HCT116 (cell line): ENCODE measurements around the gene VANGL1. TPM values are rescaled to one million over a fixed set of nuclear protein-coding genes. Genes with fewer than 3 reads are reported as not detected.
"Not testable (repeated sequence)": the region's sequence is repeated elsewhere in the genome, so short reads cannot be mapped to it uniquely, and the experiment has no call there.

Source experiments
- ATAC-seq: fragments of 200-7000 bp; cut with Tn5 transposase; 2 replicates; pipeline ENCODE4 v1.9.1; 2020; ENCODE audit warnings: mild to moderate bottlenecking, moderate library complexity
- BruUV-seq: library from RNA; stranded (reverse); fragments of 400-500 nt; replicated peaks from 2 replicates; lab custom pipeline; 2021; lab: Mats Ljungman, UMichigan
- CTCF ChIA-PET: fragments of 300-600 bp; sonication (Branson Sonifier 250); formaldehyde crosslinking; loops from one replicate; lab custom pipeline; 2021; ENCODE audit warnings: antibody characterized with exemption; lab: Charles Lee
- POLR2A ChIA-PET: fragments of 300-600, 350-600 bp; sonication (Branson Sonifier 250); formaldehyde crosslinking; loops from one replicate; lab custom pipeline; 2021; ENCODE audit warnings: antibody characterized with exemption; lab: Charles Lee
- RAD21 ChIA-PET, 2 experiments: fragments of 300-600 bp; sonication (Branson Sonifier 250); formaldehyde crosslinking; loops; one replicate each; lab custom pipeline; 2023; ENCODE audit warnings: low total read pairs in 2 of 2; ENCODE audit not compliant: uncharacterized antibody in 2 of 2, unreplicated experiment in 2 of 2, low non-redundant PET in 1 of 2; lab: Charles Lee
- DNase-seq: peaks from one replicate; pipeline ENCODE4 v3.0.0-alpha.2; 2010; ENCODE audit warnings: low read depth, low spot score
- H2AFZ ChIP-seq: fragments of 200-600 bp; shearing (Covaris generic), sonication (generic); 2 replicates; pipeline ENCODE4 v1.6.1; 2017; ENCODE audit warnings: low read depth, mixed run types, mixed read lengths, antibody characterized with exemption, low read length; ENCODE audit not compliant: poor library complexity, severe bottlenecking
- H3K27ac ChIP-seq: 2 replicates; pipeline ENCODE4 v1.5.1; 2012; ENCODE audit warnings: low read depth, low read length
- H3K27me3 ChIP-seq: fragments of 200-600 bp; sonication (generic); 2 replicates; pipeline ENCODE4 v1.6.1; 2016; ENCODE audit warnings: mixed run types, low read length, mixed read lengths; ENCODE audit not compliant: insufficient read depth
- H3K36me3 ChIP-seq, 2 experiments: fragments of 200-500 bp in 1 of 2; fragments of 200-600 bp in 1 of 2; sonication (Bioruptor generic) in 1 of 2; sonication (generic) in 1 of 2; 2 replicates each; pipeline versions ENCODE4 v1.5.1 to v1.6.1; 2014 to 2016; ENCODE audit warnings: low read length in 2 of 2, inconsistent platforms in 1 of 2, mixed read lengths in 1 of 2, mixed run types in 1 of 2; ENCODE audit not compliant: insufficient read depth in 2 of 2, control insufficient read depth in 1 of 2
- H3K4me1 ChIP-seq, 2 experiments: fragments of 200-600 bp in 1 of 2; sonication (generic) in 1 of 2; 2 replicates each; pipeline versions ENCODE4 v1.5.1 to v1.6.1; 2012 to 2017; ENCODE audit warnings: low read length in 2 of 2, inconsistent platforms in 1 of 2, mild to moderate bottlenecking in 1 of 2, mixed read lengths in 1 of 2, mixed run types in 1 of 2, moderate library complexity in 1 of 2; ENCODE audit not compliant: insufficient read depth in 2 of 2, control insufficient read depth in 1 of 2
- H3K4me2 ChIP-seq: fragments of 200-600 bp; sonication (generic); 2 replicates; pipeline ENCODE4 v1.6.1; 2017; ENCODE audit warnings: mixed run types, low read length, mixed read lengths
- H3K4me3 ChIP-seq, 2 experiments: fragments of 200-600 bp in 1 of 2; sonication (generic) in 1 of 2; replicated peaks in 1 of 2; 2 replicates each; pipeline ENCODE4 v1.5.1; 2011 to 2016; ENCODE audit warnings: low read length in 2 of 2, control low read depth in 1 of 2, low read depth in 1 of 2, mild to moderate bottlenecking in 1 of 2, mixed read lengths in 1 of 2, mixed run types in 1 of 2
- H3K79me2 ChIP-seq: fragments of 200-600 bp; sonication (generic); 2 replicates; pipeline ENCODE4 v1.6.1; 2017; ENCODE audit warnings: mild to moderate bottlenecking, mixed run types, low read length, moderate library complexity, mixed read lengths; ENCODE audit not compliant: insufficient read depth
- H3K9ac ChIP-seq: fragments of 200-600 bp; sonication (generic); 2 replicates; pipeline ENCODE4 v1.6.1; 2016; ENCODE audit warnings: low read length, mixed read lengths
- H3K9me2 ChIP-seq: fragments of 200-600 bp; sonication (generic), shearing (Covaris generic); 2 replicates; pipeline ENCODE4 v1.6.1; 2017; ENCODE audit warnings: mixed run types, mild to moderate bottlenecking, moderate library complexity; ENCODE audit not compliant: insufficient read depth
- H3K9me3 ChIP-seq, 2 experiments: fragments of 200-500 bp in 1 of 2; fragments of 200-600 bp in 1 of 2; sonication (Bioruptor generic) in 1 of 2; sonication (generic) in 1 of 2; 2 replicates each; pipeline ENCODE4 v1.6.1; 2014 to 2017; ENCODE audit warnings: low read length in 2 of 2, mixed read lengths in 2 of 2, inconsistent platforms in 1 of 2, low read depth in 1 of 2, mild to moderate bottlenecking in 1 of 2, mixed run types in 1 of 2, moderate library complexity in 1 of 2; ENCODE audit not compliant: control insufficient read depth in 1 of 2, insufficient read depth in 1 of 2
- H4K20me1 ChIP-seq: fragments of 200-600 bp; sonication (generic), shearing (Covaris generic); 2 replicates; pipeline ENCODE4 v1.6.1; 2017; ENCODE audit warnings: mixed run types, mild to moderate bottlenecking, moderate library complexity; ENCODE audit not compliant: insufficient read depth
- CTCF ChIP-seq, 3 experiments: fragments of 200-600 bp in 1 of 3; sonication (generic) in 1 of 3; IDR thresholded peaks in 2 of 3; conservative IDR thresholded peaks in 1 of 3; 2 replicates each; pipeline ENCODE4 v1.5.1; 2012 to 2017; ENCODE audit warnings: low read depth in 2 of 3, low read length in 2 of 3, antibody characterized with exemption in 1 of 3, borderline replicate concordance in 1 of 3, control low read depth in 1 of 3, mild to moderate bottlenecking in 1 of 3, mixed read lengths in 1 of 3, mixed run types in 1 of 3, moderate library complexity in 1 of 3; ENCODE audit not compliant: insufficient read depth in 1 of 3
- JUND ChIP-seq: IDR thresholded peaks from 2 replicates; pipeline ENCODE4 v1.6.1; 2012
- intact Hi-C: fragments of 100-400 bp; cut with micrococcal nuclease; formaldehyde crosslinking; loops from 2 replicates; pipeline ENCODE4 v1.10.0; 2022
- total RNA-seq: library from RNA; stranded (reverse); gene quantifications from one replicate; pipeline ENCODE4 v1.2.1, GENCODE V29; 2021; ENCODE audit not compliant: unreplicated experiment

The VANGL1 gene
- total RNA-seq, 1 experiment from 2014 or later = 23.5 TPM

DNA sequence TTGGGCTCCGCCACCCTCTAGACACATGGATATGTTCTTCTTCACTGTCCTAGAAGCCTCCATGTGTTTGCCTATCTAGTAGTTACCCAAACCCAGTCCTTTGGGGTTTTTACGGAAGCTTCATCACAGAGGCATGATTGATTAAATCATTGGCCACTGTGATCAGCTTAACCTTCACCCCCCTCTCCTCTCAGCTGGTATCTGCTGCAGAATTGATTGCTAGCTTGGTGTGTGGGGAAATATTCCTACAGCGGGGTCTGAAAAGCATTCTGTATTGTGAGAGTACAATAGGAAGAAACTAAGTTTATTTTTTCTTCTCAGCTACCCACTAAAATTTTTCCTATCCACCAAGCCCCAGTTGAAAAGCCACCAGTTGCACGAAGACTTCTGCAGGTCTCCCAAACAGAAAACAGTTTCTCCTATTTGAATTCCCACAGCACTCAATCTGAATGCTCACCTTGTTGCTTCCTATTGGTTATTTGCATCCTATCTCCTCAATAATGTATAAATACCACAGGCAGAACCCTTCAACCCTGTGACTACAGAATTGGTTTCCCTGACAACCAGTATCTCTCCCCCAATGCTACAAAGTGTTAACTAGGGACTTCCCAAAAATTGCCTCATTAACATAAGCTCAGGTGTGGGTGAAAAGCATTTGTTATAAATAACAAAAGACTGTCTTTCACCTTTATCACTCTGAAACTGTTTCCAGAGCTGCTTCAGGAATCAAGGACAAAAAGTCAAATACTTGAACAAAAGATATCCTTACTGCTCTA, 9.3 kb upstream of the VANGL1 start (continued):
- TF ChIP-seq CTCF (IDR thresholded peaks at IDR 0.05 in 2 of 3, conservative IDR thresholded peaks at IDR 0.05 in 1 of 3; ENCODE audit: borderline replicate concordance in 1 of 3, insufficient read depth in 1 of 3, low read depth in 2 of 3, low read length in 2 of 3) (no peak), JUND (no peak)

- BruUV-seq, H3K4me1 ChIP-seq, H3K9me2 ChIP-seq, H3K27ac ChIP-seq, RAD21 ChIA-PET, H2AFZ ChIP-seq, H3K4me3 ChIP-seq, H3K4me2 ChIP-seq, H3K27me3 ChIP-seq, DNase-seq, ATAC-seq, H3K36me3 ChIP-seq, H3K9me3 ChIP-seq, POLR2A ChIA-PET, H3K79me2 ChIP-seq, H4K20me1 ChIP-seq, intact Hi-C loops, H3K9ac ChIP-seq: not testable (repeated sequence)
- CTCF ChIA-PET = interaction anchor here (1.3 kb wide), 1 partner anchor 9 kb away, joined by 3 read pairs; no protein-coding TSS in a partner anchor
Observed at GRCh38 chr1:115633606-115634005, 8.2 kb upstream of the VANGL1 start.

- H3K27me3 ChIP-seq, DNase-seq, POLR2A ChIA-PET, H2AFZ ChIP-seq, H3K27ac ChIP-seq, CTCF ChIA-PET, H3K36me3 ChIP-seq, BruUV-seq, H3K9me2 ChIP-seq, intact Hi-C loops, H3K4me2 ChIP-seq, H3K4me3 ChIP-seq, ATAC-seq, H4K20me1 ChIP-seq, H3K9ac ChIP-seq, H3K9me3 ChIP-seq, H3K79me2 ChIP-seq, H3K4me1 ChIP-seq, RAD21 ChIA-PET: not testable (repeated sequence)
Observed at GRCh38 chr1:115637247-115637646, 4.5 kb upstream of the VANGL1 start.
